ENCODE results near the gene FOXR1. TPM values are rescaled to one million over a fixed set of nuclear protein-coding genes. Genes with fewer than 3 reads are reported as not detected.
A peak's percentile ranks its signal among the peaks of the same experiment; 100 is the strongest.

The FOXR1 gene
- total and polyA plus RNA-seq, 2 donors (not counting 3 experiments of a cell fraction or from before 2014, with no cell fraction given) = not detected

DNA sequence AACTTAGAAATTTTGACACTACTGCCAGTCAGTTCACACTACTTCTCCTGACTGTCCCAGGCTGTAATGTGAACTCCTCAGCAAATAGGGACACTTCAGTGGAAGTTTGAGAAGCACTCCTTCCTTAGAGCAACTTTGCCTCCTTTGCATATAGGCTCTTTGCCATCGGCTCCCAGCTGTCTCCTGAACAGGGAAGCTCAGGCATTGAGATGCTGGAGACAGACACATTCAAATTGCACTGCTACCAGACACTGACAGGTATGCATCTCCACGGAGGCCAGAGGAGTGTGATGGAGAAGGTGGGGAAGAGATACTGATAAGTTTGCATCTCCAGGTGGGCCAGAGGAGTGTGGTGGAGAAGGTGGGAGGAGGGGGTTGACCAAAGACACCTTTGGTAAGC lies 48.4 kb downstream of the FOXR1 start:
- ChIA-PET POLR2A (no interaction called here), CTCF (interaction anchor here (1.0 to 3.1 kb wide), 3 partner anchors 9 to 330 kb away, joined by 3 to 11 read pairs (median 4); partner anchors contain the start of gene SLC37A4)
- DNase-seq (ENCODE audit: low read depth, low spot score) (no peak), FAIRE-seq (no peak)
- TF ChIP-seq, protein P1, sequence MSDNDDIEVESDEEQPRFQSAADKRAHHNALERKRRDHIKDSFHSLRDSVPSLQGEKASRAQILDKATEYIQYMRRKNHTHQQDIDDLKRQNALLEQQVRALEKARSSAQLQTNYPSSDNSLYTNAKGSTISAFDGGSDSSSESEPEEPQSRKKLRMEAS (IDR thresholded peaks at IDR 0.05; ENCODE audit: insufficient read depth, insufficient read length) = no peak
- TF ChIP-seq FOS (IDR thresholded peaks at IDR 0.05; ENCODE audit: borderline replicate concordance, insufficient read depth, low read length) (no peak), GATA2 (IDR thresholded peaks at IDR 0.05; ENCODE audit: insufficient read depth, insufficient read length, low read depth, low read length) (no peak), EZH2 (IDR thresholded peaks at IDR 0.05; ENCODE audit: borderline replicate concordance, low read depth, low read length, severe bottlenecking) (no peak), MYC (IDR thresholded peaks at IDR 0.05; ENCODE audit: low read depth, low read length) (no peak)
- TF ChIP-seq, protein P2, sequence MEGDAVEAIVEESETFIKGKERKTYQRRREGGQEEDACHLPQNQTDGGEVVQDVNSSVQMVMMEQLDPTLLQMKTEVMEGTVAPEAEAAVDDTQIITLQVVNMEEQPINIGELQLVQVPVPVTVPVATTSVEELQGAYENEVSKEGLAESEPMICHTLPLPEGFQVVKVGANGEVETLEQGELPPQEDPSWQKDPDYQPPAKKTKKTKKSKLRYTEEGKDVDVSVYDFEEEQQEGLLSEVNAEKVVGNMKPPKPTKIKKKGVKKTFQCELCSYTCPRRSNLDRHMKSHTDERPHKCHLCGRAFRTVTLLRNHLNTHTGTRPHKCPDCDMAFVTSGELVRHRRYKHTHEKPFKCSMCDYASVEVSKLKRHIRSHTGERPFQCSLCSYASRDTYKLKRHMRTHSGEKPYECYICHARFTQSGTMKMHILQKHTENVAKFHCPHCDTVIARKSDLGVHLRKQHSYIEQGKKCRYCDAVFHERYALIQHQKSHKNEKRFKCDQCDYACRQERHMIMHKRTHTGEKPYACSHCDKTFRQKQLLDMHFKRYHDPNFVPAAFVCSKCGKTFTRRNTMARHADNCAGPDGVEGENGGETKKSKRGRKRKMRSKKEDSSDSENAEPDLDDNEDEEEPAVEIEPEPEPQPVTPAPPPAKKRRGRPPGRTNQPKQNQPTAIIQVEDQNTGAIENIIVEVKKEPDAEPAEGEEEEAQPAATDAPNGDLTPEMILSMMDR (IDR thresholded peaks at IDR 0.05; ENCODE audit: extremely low read depth in 1 of 2, insufficient read depth in 1 of 2, low read depth in 1 of 2, low read length in 2 of 2) = no peak
- intact Hi-C loops (cut with micrococcal nuclease) (loop anchor here (2.0 to 5.0 kb wide), 2 partner anchors 75 to 93 kb away; partner anchors contain the start of gene BCL9L), dilution Hi-C loops (cut with MboI; ENCODE audit: extremely low pct_ligation_motif_present, low sequenced_read_pairs) (no loop called here)
- no TSS peak for BruUV-seq (replicated peaks)
- Histone ChIP-seq H2AFZ (ENCODE audit: low read depth, low read length) (no peak overlapping the region), H3K4me1 (ENCODE audit: control insufficient read depth, extremely low read depth, insufficient read depth, low read length) (peaks cover 30% of the 10 kb centered on the region), H3K9ac (replicated peaks; ENCODE audit: extremely low read depth, insufficient read depth, low read length) (no peak overlapping the region), H3K79me2 (ENCODE audit: control insufficient read depth, insufficient read depth, low read length) (peaks cover 44% of the 10 kb centered on the region), H3K27ac (ENCODE audit: insufficient read depth, low read depth, low read length) (no peak overlapping the region), H3K9me3 (replicated peaks; ENCODE audit: control insufficient read depth, insufficient read depth, low read length) (no peaks in the 10 kb centered on the region), H3K9me1 (replicated peaks; ENCODE audit: control insufficient read depth, extremely low read depth, insufficient read depth, low read length) (no peaks in the 10 kb centered on the region), H4K20me1 (replicated peaks; ENCODE audit: control insufficient read depth, extremely low read depth, insufficient read depth, low read length) (no peaks in the 10 kb centered on the region), H3K4me2 (ENCODE audit: insufficient read depth, low read length) (peak overlapping the region; percentile 81), H3K4me3 (replicated peaks in 1 of 3; ENCODE audit: insufficient read depth in 1 of 3, low read depth in 1 of 3, low read length in 3 of 3) (peak overlapping the region in 1 of 3 experiments; percentile 98), H3K36me3 (ENCODE audit: control insufficient read depth in 2 of 2, extremely low read depth in 1 of 2, insufficient read depth in 2 of 2, low read length in 2 of 2) (peaks cover 16 to 23% of the 10 kb centered on the region in 2 experiments), H3K27me3 (ENCODE audit: control insufficient read depth in 2 of 2, insufficient read depth in 2 of 2, low read length in 2 of 2) (no peaks in the 10 kb centered on the region)

All from endothelial cell of umbilical vein (primary cell).